Esophagus squamous epithelium (tissue), 4 donors: ENCODE results near the gene ITSN2.

ENCODE experiments used
- CTCF ChIP-seq, 6 experiments: fragments of 450-650 bp in 4 of 6; fragments of 200-600 bp in 2 of 6; sonication (generic) in 2 of 6; IDR thresholded peaks; one replicate each; pipeline ENCODE4 v1.5.1; 2016 to 2019; ENCODE audit warnings: antibody characterized with exemption in 6 of 6, mild to moderate bottlenecking in 4 of 6, moderate library complexity in 4 of 6
- POLR2A ChIP-seq, 4 donors: fragments of 450-650 bp; IDR thresholded peaks; one replicate each; pipeline ENCODE4 v1.6.1; 2017; ENCODE audit warnings: antibody characterized with exemption in 4 of 4, mild to moderate bottlenecking in 4 of 4, moderate library complexity in 3 of 4

- TF ChIP-seq POLR2A (IDR thresholded peaks at IDR 0.05): no peak
- no peak for TF ChIP-seq CTCF (IDR thresholded peaks at IDR 0.05)
Observed at GRCh38 chr2:24392542-24393059, 32.3 kb upstream of the ITSN2 start.
